Activated T-cell treated with anti-CD3 and anti-CD28 coated beads for 4 hours (primary cell): Measurements from ENCODE around the gene ANKRD22.

Source experiments
- DNase-seq: peaks from one replicate; pipeline ENCODE4 v3.0.0-alpha.2; 2020

Gene ANKRD22

DNA sequence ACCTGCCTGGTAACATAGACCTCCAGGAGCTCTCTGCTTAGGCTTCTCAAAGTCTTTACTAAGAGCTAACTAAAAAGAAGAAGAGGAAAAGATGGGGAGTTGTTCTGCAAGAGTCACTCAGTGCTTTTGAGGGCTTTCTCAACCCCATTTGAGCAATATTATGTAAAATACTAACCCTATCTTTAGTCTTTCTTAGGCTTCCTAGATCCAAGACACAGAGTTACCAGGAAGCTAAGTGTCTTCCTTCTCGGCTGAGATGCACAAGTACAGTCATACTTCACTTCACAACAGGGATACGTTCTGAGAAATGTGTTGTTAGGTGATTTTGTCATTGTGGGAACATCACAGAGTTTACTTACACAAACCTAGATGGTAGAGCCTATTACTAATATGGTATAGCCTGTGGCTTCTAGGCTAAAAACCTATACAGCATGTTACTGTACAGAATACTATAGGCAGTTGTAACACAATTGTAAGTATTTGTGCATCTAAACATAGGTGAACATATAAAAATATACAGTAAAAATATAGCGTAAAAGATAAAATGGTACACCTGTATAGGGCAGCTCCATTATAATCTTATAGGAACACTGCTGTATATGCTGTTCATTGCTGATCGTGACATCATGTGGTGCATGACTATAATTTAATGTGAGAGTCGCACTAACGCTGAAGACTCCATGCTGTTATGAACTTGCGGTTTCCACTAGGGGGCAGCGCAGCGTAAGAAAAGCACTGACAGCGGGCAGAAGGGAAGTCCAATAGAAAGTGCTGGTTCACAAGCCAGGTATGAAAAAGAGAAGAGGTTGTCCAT is 16.3 kb downstream of the ANKRD22 start:
- peak; percentile 89 for DNase-seq

DNA sequence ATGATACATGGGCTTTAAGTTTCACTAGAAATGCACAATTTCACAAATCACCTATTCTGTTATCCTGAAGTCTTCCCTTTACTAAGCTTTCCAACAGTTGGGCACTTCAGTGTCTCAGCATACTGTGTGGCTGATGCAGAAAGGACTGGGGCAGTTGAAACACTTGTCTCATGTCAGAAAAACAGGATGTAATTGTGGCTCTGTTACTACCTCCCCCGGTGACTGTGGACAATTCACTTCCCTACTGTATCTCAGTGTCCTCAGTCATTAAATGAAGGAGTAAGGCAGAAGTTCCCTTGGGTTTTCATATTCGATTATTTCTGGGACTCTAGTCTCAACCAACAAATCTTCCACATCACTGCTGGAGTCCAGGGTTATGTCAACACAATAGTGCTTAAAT is 17.9 kb downstream of the ANKRD22 start:
- no peak for DNase-seq

DNA sequence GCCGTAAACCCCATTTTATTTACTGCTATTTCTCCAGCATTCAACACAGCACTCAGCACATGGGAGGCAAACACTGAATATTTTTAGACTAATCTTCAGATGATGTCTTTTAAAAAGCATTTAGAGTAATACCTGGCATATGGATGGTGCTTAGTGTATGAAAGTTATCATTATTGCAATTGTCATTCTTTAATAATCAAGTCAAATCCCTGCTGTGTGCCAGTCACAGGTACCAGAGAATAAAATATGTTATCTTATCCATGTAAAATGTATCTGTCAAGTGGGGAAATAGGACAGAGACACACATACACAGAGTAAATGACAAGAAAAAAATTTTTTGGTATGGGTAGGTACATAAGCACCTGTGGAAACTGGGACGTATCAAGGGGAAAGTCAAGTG is 18.5 kb downstream of the ANKRD22 start:
- DNase-seq = no peak

DNA sequence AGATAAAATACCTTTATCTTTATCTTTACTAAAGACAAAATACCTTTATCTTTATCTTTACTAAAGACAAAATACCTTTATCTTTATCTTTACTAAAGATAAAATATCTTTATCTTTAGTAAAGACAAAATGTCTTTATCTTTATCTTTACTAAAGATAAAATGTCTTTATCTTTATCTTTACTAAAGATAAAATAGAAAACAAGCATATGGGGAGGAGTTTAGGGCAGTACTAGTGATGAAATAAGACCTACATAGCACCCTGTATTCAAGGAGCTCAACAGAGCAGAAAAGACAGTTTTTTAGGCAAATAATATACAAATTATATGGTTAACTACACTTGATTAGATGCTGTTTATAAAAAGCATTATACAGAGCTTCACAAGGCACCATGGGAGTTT is 19.3 kb downstream of the ANKRD22 start:
- DNase-seq = no peak

DNA sequence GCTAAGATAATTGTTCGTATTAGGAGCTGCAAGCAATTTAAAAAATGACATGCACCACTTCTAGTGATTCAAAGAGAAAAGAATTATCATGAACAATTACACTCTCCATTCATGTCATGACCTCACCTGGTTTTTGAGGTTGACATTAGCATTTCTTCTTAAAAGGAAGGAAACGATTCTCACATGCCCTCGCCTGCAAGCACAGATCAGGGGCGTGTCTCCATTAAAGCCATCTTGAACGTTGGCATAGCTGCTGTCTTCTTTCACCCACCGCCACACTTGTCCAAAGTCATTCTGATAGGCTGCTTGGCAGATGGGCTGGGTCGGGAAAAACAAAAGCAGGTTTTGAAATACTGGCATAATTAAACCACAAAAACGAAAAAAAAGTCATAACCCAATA is 19.9 kb downstream of the ANKRD22 start:
- DNase-seq = peak; percentile 11

DNA sequence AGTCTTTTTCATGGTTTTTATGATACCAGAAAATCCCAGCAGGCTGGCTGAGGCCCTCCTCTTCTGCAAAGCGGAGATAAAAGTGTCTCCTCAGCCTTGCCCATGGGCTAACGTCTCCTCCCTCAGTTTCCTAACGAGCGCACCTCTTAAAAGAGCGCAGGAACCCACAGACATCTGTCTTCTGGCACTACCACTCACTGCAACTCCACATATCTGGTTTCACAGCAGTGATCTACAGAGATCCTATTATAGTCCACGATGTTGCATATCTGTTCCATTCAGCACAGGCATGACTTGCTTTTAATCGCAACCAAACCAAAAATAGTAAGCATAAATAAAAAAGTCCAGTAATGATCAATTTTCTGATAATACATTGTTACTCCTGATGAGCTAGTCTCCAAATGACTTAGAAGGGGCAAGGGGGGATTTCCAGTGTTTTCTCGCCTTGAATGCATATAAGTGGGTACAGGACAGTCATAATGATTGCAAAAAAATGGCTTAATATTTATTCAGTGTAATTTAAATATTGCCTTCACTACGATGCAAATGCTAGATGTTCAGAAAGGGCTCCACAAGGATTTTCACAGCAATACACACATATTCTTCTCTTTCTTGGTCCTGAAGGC is 20.9 kb downstream of the ANKRD22 start:
- no peak for DNase-seq

DNA sequence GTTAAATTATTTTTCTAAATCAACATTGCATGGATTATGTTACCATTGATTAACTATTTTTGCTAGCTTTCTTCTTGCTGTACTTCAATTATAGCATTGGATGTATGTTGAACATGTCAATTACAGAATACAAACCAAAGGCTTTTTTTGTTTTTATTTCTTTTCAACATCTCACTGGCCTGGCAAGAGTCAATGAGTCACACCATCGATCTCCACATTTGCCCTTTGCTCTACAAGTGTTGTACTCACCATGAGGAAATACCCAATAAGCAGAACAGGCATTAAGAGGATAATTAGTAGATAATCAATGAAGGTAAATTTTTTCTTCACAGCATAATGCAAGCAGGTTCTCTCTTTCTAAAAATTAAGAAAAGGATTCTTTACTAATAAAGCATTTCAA is 23.3 kb downstream of the ANKRD22 start:
- DNase-seq = no peak

DNA sequence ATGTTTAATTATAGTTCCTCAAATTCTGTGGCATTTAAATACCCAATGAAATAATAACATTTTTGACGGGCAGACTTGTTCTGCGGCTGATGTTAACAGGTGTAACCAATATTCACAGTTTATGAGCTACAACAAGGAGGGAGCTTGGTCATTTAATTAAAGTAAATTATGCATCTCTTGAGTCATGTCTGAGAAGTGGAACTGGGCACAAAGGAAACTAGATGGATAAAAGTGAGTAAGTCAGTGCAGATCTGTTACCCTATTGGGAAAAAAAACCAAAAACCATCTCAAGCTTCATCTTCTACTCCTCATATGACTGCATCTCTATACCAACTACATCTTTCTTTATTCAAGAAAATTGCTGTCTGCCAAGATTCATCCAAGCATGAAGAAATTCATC is 24.0 kb downstream of the ANKRD22 start:
- no peak for DNase-seq

DNA sequence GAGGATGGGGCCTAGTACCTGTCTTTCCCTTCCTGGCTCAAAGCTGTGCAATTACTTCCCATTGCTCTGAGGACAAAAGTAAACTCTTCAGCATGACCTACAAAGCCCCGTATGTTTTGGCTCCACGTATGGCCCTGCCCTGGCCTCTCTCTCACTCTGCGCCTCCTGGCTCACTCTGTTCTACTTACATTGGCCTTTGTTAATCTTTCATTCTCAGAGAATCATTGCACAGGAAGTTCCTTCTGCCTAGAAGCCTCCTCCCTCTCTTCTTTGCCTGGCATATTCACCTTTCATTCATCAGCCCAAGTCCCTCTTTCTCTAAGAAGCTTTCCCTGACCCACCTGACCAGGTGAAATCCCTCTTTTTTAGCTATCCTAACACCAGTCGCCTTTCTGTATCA is 25.3 kb downstream of the ANKRD22 start:
- DNase-seq = no peak

DNA sequence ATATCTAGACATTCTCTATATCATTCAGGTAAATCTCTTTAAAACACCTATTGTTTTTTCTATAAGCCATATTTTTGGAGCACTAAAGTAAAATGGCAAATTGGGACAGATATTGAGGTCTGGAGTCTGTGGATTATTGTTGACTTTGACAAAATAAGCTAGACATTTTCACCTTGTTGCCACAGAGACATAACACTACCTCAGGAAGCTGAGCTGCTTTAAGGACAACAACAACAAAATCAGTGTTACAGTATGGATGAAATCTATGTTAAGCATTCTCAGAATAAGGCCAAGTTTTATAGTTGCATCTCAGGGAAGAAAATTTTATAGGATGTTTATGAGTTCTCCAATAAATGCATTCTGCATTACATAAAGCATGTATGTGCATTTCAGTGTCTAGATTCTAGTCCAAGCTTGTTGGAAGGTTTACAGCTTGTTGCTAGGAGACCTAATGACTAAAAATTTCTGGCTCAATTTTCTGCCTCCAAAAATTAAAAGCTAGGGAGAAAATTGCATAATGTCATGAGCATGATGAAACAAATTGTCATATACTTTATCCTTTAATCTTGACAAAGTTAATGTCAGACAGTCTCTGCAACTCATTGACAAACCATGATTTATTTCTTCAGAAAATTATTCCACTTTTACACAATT is 30.8 kb downstream of the ANKRD22 start:
- DNase-seq = no peak

DNA sequence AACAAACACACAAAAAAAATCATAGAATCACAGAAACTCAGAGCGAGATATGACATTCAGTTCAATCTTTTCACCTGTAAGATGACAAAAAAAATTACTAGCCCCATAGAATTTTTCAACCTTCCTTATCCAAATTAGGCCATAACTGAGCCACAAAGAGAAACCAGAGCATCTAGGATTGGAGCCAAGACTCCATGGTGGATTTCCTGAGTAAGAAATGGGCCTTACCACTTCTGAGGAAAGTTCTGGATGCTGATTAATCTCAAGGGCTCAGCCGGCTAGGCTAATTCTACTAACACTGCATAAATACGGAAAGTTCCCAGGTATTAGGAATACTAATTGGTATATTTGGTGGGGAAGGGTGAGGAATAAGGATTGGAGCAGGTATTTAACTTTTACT is 32.4 kb downstream of the ANKRD22 start:
- DNase-seq = no peak

DNA sequence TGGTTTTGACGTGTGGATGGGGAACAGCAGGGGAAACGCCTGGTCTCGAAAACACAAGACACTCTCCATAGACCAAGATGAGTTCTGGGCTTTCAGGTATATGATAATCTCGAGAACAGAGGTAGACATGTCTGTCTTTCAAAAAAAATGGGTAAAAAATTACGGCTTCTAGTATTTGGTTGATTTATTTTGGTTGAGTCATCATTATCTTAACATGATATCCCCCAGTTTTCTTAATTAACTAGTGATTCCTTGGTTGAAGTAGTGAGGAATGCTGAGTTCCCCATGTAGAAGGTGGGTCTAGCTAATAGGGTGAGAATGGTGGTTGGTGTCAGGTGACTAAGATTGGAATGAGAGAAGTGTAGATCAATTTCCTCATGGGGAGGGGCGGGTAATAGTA is 38.4 kb downstream of the ANKRD22 start:
- no peak for DNase-seq

DNA sequence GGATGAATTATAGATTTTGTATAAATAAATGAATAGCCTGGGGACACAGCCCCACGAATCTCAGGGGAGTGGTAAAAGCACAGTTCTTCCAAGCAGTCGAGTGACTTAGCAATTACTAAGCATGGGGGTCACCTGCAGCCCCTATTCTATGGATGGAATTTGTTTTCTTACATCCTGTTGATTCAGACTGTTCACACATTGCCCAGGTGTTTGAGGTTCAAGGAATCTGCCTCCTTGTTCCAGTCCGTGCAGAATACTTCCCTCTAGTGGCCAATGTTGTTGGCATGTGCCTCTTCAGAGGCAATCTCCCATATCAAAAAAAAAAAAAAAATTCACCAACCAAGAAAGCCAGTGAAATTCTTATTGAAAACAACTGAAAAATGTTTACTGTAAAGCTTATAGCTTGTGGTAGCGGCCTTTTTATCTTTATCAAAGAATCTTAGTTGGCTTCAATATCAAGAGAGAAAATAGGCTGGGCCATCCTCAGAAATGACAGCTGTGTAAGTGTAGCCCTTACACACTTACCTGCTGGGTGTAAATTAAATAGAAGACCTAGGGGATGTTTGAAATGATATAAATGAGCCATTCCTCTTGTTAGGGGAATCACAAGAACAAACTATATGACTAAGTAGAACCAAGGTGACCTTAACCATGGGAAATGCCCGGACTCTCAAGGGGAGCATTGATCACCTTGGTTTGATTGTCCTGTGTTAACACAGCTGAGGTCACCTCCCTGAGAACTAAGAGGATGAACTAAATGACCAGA is 41.3 kb downstream of the ANKRD22 start:
- no peak for DNase-seq

DNA sequence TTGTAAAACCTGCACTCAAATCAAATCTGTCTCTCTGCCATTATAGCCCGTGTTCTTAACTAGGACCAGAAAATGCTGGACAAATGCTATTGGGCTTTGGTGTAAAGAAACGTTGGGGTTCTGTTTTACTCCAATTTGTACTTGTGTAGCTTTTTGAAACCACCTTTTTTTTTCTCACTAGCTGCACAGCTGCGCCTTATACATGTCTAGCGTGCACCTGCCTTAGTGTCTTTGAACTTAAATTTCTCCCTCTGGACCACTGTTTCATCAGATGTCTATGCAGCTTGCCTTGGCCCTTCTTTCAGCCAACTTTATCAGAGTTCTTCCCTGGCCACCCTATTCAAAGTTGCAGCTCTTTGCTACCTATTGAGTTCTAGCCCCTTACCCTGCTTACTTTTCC is 42.0 kb downstream of the ANKRD22 start:
- no peak for DNase-seq

DNA sequence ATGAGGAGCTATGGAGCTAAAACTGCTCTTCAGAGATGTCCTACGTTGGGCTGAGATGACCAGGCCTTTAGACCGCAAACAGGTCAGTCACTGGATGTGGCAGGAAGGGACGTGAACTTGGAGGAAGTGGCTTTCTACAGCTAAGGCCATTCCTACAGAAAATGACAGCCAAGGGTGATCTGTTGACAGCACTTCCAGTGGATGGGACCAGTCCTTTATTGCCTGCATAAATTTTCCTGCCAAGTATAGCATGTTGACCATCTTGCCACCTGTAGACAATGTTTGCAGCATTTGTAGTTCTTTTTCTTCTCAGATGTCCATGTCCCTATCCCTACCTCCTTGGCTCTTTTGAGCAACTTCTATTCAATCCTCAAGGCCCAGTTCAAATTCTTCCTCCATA is 45.7 kb downstream of the ANKRD22 start:
- DNase-seq = no peak

DNA sequence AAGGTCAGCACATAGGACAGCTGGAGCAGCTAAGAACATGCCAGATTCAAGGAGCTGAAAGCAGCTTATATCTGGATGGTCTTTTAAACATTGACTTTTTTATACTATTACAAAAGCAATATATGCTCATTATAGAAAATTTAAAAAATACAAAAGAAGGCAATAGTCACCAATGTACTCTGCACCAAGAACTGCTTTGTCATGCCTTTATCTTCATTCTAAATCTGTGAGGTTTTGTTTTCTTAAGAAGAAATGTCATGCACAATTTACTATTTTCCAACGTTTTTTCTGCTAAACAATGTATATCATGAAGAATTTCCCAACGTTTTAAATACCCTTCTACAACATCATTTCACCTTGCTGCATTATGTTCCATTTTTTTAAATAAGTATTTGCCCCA is 46.3 kb downstream of the ANKRD22 start:
- no peak for DNase-seq

DNA sequence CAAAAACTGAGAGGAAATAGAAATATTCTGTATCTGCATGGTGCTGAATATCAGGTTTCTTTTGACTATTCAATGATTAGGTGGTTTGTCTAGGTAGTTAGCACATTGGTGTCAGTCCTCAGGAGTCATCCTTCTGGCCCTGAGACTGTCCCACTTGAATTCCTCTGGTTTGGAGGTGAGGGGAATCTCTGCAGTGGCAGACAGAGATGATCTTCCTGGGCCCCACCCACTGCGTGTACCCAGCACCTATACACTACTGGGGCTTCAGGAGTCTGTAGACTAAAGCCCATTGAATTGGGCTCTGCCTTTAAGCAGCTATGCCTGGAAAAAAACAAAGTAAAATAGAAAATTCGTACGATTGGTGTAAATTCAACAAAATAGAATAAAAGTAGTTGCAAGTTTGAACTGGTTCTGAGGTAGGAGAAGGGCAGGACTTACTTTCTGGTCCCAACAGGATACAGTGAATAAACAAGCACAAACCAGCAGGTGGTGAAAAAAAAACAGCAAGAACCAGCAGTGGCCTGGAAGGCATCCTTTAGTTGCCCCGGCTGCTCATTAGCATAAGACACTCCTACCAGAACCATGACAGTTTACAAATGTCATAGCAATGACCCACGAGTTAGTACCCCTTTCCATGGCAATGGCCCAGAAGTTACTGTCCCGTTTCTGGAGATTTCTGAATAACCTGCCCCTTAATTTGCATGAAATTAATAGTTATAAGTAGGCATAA is 47.4 kb downstream of the ANKRD22 start:
- no peak for DNase-seq

DNA sequence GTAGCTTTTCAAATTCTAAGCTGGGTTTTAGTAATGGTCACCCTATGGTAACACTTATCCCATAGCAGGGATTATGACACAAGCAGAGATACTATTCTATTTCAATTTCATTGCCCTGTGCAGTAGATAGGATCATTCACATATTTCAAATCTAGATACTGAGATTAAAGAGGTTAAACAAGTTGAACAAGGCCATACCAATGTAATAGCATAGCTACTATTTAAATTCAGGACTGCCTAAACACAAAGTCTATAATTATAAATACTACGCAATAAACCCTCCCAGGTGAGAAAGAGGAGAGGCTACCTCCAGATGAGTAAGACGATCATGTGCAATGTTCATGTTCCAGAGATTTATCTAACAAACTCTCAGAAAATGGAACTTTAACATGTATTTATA is 48.0 kb downstream of the ANKRD22 start:
- DNase-seq = no peak

DNA sequence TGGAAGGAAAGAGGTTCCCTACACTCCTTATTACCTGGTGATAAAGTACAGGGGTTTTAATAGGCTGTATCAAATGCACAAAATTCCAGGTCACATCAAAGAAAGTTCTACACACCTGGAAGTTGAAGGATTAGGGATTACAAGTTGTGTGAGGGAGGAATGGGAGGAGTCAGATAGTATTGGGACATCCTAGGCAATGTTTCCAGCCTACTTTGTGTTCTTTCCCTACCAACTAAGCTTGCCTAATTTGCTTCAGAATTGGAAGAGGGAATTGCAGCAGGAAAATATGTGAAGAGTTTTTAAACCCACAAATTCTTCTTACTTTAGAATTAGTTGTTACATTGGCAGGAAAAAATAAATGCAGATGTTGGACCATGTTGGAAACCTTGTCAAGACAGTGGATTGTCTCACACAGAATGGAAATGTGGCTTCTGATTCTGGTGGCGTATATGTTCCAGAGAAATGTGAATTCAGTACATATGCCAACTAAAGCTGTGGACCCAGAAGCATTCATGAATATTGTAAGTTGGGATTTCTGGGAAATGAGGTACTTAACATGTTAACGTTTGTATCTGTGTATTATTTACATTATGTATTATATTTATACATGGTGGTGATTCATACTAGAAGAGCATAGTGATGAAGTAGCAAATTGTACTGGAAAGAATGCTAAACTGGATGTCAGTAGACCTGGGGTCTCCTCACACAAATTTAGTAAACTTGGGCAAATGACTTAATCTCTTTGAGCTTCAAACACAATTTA is 48.9 kb downstream of the ANKRD22 start, which contains the start of gene LIPM:
Gene LIPM (plus strand): TSS at position 208 of the 763 bp plus-strand sequence. CDS start 167 bp downstream, at position 375.
- no peak for DNase-seq

DNA sequence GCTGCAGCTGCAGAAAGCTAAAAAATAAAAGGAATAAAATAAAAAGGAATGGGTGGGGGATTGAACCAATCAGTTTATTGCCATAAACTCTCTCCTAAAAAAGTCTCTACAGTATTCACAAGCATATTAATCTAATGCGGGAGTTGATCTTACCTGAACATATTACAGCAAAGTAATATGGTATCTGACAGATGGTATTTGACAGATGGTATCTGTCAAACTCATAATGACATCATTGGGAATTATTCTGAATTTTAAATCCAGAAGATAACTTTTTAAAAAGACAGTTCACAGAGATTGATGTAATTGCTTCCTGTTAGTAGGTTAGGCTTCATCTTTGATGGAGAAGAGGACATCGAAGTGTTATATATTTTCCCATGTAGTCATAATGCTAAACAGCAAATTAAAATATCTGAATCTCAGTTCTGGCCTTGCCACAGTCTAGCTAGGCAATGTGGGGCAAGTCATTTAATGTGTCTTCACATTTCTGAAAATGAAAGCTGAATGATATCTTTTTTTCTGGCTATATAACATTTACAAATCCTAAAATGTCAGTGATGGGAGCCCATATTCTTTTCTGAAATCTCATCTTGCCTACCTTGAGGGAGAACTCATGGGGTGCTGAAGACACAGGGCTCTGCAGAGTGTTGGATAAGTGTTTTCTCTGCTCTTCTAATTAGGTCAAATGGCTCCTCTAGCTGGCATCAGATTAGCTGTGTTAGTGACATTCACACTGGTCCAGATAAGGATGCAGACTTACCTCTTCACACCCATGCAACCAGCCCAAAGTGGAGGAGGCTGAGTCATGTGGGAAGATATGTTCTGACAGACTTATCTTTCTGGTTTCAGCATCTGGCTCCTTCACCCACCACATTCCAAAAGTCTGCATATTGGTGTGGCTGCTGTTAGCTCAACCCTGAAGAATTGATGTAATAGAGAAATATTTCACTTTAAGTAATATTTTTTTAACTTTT is 51.2 kb downstream of the ANKRD22 start:
- DNase-seq = no peak

DNA sequence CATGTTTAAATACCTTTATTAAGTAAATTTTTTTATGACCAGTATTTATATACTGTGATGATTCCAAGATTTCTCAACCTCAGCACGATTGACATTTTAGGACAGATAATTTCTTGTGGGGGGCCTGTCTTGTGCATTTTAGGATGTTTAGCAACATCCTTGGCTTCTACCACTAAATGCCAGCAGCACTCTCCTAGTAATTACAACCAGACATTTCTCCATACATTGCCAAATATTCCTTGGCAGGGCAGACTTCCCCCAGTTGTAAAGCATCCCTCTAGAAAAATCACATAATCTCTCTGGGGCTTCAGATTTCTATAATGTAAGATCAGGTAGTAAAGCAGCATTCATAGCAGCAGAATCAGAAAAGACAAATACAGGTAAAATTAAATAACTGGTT is 56.9 kb downstream of the ANKRD22 start:
- DNase-seq = no peak
